ENCODE results near the gene C11orf86.
"Not testable (repeated sequence)": the region's sequence is repeated elsewhere in the genome, so short reads cannot be mapped to it uniquely, and the experiment has no call there.

DNA sequence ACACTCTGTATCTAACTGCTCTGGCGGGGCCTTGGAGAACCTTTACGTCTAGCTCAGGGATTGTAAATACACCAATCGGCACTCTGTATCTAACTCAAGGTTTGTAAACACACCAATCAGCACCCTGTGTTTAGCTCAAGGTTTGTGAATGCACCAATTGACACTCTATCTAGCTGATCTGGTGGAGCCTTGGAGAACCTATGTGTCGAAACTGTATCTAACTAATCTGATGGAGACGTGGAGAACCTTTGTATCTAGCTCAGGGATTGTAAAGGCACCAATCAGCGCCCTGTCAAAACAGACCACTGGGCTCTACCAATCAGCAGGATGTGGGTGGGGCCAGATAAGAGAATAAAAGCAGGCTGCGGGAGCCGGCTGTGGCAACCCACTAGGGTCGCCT, 14.3 kb downstream of the C11orf86 start:
- TF ChIP-seq, protein P1, sequence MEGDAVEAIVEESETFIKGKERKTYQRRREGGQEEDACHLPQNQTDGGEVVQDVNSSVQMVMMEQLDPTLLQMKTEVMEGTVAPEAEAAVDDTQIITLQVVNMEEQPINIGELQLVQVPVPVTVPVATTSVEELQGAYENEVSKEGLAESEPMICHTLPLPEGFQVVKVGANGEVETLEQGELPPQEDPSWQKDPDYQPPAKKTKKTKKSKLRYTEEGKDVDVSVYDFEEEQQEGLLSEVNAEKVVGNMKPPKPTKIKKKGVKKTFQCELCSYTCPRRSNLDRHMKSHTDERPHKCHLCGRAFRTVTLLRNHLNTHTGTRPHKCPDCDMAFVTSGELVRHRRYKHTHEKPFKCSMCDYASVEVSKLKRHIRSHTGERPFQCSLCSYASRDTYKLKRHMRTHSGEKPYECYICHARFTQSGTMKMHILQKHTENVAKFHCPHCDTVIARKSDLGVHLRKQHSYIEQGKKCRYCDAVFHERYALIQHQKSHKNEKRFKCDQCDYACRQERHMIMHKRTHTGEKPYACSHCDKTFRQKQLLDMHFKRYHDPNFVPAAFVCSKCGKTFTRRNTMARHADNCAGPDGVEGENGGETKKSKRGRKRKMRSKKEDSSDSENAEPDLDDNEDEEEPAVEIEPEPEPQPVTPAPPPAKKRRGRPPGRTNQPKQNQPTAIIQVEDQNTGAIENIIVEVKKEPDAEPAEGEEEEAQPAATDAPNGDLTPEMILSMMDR (conservative IDR thresholded peaks at IDR 0.05; ENCODE audit: low read depth in 2 of 2): not testable (repeated sequence)
- not testable (repeated sequence) for TF ChIP-seq CREB1 (CRISPR knock-in tag; IDR thresholded peaks at IDR 0.05; ENCODE audit: low read depth); POLR2AphosphoS5 (IDR thresholded peaks at IDR 0.05; ENCODE audit: low read depth); EZH2 (IDR thresholded peaks at IDR 0.05; ENCODE audit: low read depth, unreplicated experiment); JUNB (IDR thresholded peaks at IDR 0.05; ENCODE audit: unreplicated experiment); STAT1 (IDR thresholded peaks at IDR 0.05; ENCODE audit: unreplicated experiment); ZNF114 (CRISPR knock-in tag; IDR thresholded peaks at IDR 0.05); ZNF331 (CRISPR knock-in tag; IDR thresholded peaks at IDR 0.05; ENCODE audit: low read depth); EZH2phosphoT487 (IDR thresholded peaks at IDR 0.05; ENCODE audit: unreplicated experiment); NANOG (IDR thresholded peaks at IDR 0.05; ENCODE audit: borderline replicate concordance)
- TF ChIP-seq, protein P2, sequence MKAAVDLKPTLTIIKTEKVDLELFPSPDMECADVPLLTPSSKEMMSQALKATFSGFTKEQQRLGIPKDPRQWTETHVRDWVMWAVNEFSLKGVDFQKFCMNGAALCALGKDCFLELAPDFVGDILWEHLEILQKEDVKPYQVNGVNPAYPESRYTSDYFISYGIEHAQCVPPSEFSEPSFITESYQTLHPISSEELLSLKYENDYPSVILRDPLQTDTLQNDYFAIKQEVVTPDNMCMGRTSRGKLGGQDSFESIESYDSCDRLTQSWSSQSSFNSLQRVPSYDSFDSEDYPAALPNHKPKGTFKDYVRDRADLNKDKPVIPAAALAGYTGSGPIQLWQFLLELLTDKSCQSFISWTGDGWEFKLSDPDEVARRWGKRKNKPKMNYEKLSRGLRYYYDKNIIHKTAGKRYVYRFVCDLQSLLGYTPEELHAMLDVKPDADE (IDR thresholded peaks at IDR 0.05): not testable (repeated sequence)
- TF ChIP-seq, protein P3, sequence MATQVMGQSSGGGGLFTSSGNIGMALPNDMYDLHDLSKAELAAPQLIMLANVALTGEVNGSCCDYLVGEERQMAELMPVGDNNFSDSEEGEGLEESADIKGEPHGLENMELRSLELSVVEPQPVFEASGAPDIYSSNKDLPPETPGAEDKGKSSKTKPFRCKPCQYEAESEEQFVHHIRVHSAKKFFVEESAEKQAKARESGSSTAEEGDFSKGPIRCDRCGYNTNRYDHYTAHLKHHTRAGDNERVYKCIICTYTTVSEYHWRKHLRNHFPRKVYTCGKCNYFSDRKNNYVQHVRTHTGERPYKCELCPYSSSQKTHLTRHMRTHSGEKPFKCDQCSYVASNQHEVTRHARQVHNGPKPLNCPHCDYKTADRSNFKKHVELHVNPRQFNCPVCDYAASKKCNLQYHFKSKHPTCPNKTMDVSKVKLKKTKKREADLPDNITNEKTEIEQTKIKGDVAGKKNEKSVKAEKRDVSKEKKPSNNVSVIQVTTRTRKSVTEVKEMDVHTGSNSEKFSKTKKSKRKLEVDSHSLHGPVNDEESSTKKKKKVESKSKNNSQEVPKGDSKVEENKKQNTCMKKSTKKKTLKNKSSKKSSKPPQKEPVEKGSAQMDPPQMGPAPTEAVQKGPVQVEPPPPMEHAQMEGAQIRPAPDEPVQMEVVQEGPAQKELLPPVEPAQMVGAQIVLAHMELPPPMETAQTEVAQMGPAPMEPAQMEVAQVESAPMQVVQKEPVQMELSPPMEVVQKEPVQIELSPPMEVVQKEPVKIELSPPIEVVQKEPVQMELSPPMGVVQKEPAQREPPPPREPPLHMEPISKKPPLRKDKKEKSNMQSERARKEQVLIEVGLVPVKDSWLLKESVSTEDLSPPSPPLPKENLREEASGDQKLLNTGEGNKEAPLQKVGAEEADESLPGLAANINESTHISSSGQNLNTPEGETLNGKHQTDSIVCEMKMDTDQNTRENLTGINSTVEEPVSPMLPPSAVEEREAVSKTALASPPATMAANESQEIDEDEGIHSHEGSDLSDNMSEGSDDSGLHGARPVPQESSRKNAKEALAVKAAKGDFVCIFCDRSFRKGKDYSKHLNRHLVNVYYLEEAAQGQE (IDR thresholded peaks at IDR 0.05; ENCODE audit: unreplicated experiment): not testable (repeated sequence)
- TF ChIP-seq, protein P4, sequence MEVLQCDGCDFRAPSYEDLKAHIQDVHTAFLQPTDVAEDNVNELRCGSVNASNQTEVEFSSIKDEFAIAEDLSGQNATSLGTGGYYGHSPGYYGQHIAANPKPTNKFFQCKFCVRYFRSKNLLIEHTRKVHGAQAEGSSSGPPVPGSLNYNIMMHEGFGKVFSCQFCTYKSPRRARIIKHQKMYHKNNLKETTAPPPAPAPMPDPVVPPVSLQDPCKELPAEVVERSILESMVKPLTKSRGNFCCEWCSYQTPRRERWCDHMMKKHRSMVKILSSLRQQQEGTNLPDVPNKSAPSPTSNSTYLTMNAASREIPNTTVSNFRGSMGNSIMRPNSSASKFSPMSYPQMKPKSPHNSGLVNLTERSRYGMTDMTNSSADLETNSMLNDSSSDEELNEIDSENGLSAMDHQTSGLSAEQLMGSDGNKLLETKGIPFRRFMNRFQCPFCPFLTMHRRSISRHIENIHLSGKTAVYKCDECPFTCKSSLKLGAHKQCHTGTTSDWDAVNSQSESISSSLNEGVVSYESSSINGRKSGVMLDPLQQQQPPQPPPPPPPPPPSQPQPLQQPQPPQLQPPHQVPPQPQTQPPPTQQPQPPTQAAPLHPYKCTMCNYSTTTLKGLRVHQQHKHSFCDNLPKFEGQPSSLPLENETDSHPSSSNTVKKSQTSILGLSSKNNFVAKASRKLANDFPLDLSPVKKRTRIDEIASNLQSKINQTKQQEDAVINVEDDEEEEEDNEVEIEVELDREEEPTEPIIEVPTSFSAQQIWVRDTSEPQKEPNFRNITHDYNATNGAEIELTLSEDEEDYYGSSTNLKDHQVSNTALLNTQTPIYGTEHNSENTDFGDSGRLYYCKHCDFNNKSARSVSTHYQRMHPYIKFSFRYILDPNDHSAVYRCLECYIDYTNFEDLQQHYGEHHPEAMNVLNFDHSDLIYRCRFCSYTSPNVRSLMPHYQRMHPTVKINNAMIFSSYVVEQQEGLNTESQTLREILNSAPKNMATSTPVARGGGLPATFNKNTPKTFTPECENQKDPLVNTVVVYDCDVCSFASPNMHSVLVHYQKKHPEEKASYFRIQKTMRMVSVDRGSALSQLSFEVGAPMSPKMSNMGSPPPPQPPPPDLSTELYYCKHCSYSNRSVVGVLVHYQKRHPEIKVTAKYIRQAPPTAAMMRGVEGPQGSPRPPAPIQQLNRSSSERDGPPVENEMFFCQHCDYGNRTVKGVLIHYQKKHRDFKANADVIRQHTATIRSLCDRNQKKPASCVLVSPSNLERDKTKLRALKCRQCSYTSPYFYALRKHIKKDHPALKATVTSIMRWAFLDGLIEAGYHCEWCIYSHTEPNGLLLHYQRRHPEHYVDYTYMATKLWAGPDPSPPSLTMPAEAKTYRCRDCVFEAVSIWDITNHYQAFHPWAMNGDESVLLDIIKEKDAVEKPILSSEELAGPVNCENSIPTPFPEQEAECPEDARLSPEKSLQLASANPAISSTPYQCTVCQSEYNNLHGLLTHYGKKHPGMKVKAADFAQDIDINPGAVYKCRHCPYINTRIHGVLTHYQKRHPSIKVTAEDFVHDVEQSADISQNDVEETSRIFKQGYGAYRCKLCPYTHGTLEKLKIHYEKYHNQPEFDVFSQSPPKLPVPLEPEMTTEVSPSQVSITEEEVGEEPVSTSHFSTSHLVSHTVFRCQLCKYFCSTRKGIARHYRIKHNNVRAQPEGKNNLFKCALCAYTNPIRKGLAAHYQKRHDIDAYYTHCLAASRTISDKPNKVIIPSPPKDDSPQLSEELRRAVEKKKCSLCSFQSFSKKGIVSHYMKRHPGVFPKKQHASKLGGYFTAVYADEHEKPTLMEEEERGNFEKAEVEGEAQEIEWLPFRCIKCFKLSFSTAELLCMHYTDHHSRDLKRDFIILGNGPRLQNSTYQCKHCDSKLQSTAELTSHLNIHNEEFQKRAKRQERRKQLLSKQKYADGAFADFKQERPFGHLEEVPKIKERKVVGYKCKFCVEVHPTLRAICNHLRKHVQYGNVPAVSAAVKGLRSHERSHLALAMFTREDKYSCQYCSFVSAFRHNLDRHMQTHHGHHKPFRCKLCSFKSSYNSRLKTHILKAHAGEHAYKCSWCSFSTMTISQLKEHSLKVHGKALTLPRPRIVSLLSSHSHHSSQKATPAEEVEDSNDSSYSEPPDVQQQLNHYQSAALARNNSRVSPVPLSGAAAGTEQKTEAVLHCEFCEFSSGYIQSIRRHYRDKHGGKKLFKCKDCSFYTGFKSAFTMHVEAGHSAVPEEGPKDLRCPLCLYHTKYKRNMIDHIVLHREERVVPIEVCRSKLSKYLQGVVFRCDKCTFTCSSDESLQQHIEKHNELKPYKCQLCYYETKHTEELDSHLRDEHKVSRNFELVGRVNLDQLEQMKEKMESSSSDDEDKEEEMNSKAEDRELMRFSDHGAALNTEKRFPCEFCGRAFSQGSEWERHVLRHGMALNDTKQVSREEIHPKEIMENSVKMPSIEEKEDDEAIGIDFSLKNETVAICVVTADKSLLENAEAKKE (CRISPR knock-in tag; IDR thresholded peaks at IDR 0.05): not testable (repeated sequence)
